T-helper 2 cell treated with Interferon-gamma antibody and Interleukin-4, amounts not matched to agents 5 μg/mL and 100 μg/mL, for 36 hours (primary cell): ENCODE measurements around the gene FERMT1.

Experiments used
- DNase-seq: peaks from one replicate; pipeline ENCODE4 v3.0.0; 2021; ENCODE audit warnings: low spot score
- H3K27ac Mint-ChIP-seq: one replicate; pipeline ENCODE4 v1.8.0; 2021; ENCODE audit warnings: mild to moderate bottlenecking, mixed read lengths
- H3K27me3 Mint-ChIP-seq: one replicate; pipeline ENCODE4 v1.8.0; 2021; ENCODE audit warnings: low read depth, mixed read lengths
- H3K36me3 Mint-ChIP-seq: one replicate; pipeline ENCODE4 v1.8.0; 2021; ENCODE audit warnings: low read depth, mixed read lengths
- H3K4me1 Mint-ChIP-seq: one replicate; pipeline ENCODE4 v1.8.0; 2021; ENCODE audit warnings: low read depth, mixed read lengths
- H3K4me3 Mint-ChIP-seq: one replicate; pipeline ENCODE4 v1.8.0; 2022; ENCODE audit warnings: mild to moderate bottlenecking, moderate library complexity, mixed read lengths
- H3K9me3 Mint-ChIP-seq: one replicate; pipeline ENCODE4 v1.8.0; 2021; ENCODE audit warnings: mixed read lengths

The FERMT1 gene

GRCh38 chr20:6103301-6103700 lies 19.5 kb downstream of the FERMT1 start:
- Mint-ChIP-seq H3K27me3 (peaks cover 2% of the 10 kb centered on the region), H3K9me3 (no peaks in the 10 kb centered on the region), H3K27ac (no peak overlapping the region)

GRCh38 chr20:6101346-6101745 lies 21.5 kb downstream of the FERMT1 start:
- Mint-ChIP-seq H3K27me3 (peaks cover 2% of the 10 kb centered on the region), H3K4me1 (no peaks in the 10 kb centered on the region), H3K9me3 (no peaks in the 10 kb centered on the region), H3K27ac (no peak overlapping the region), H3K4me3 (no peak overlapping the region), H3K36me3 (no peaks in the 10 kb centered on the region)
- no peak for DNase-seq

More at GRCh38 chr20:6103301-6103700, 19.5 kb downstream of the FERMT1 start:
- H3K36me3 Mint-ChIP-seq: no peaks in the 10 kb centered on the region
- no peaks in the 10 kb centered on the region for H3K4me1 Mint-ChIP-seq
- H3K4me3 Mint-ChIP-seq: no peak overlapping the region
- DNase-seq: no peak

GRCh38 chr20:6100246-6100645 lies 22.6 kb downstream of the FERMT1 start:
- no peaks in the 10 kb centered on the region for H3K36me3 Mint-ChIP-seq
- no peaks in the 10 kb centered on the region for H3K9me3 Mint-ChIP-seq
- no peak overlapping the region for H3K4me3 Mint-ChIP-seq
- H3K27me3 Mint-ChIP-seq: peaks cover 2% of the 10 kb centered on the region
- no peaks in the 10 kb centered on the region for H3K4me1 Mint-ChIP-seq
- H3K27ac Mint-ChIP-seq: no peak overlapping the region
- no peak for DNase-seq

- Mint-ChIP-seq H3K4me1 (no peaks in the 10 kb centered on the region), H3K9me3 (no peaks in the 10 kb centered on the region), H3K36me3 (no peaks in the 10 kb centered on the region), H3K4me3 (no peak overlapping the region), H3K27ac (no peak overlapping the region), H3K27me3 (peaks cover 2% of the 10 kb centered on the region)
- DNase-seq: no peak
Measured at GRCh38 chr20:6099819-6100218, 23.0 kb downstream of the FERMT1 start.

GRCh38 chr20:6095409-6095808 lies 27.4 kb downstream of the FERMT1 start:
- no peak for DNase-seq
- H3K4me1 Mint-ChIP-seq: no peaks in the 10 kb centered on the region
- no peaks in the 10 kb centered on the region for H3K36me3 Mint-ChIP-seq
- H3K27ac Mint-ChIP-seq: no peak overlapping the region
- H3K4me3 Mint-ChIP-seq: no peak overlapping the region
- H3K27me3 Mint-ChIP-seq: peaks cover 5% of the 10 kb centered on the region
- no peaks in the 10 kb centered on the region for H3K9me3 Mint-ChIP-seq

GRCh38 chr20:6094565-6094964 lies 28.3 kb downstream of the FERMT1 start:
- H3K27ac Mint-ChIP-seq: no peak overlapping the region
- H3K4me1 Mint-ChIP-seq: no peaks in the 10 kb centered on the region
- DNase-seq: no peak
- H3K4me3 Mint-ChIP-seq: no peak overlapping the region
- H3K9me3 Mint-ChIP-seq: no peaks in the 10 kb centered on the region
- no peaks in the 10 kb centered on the region for H3K36me3 Mint-ChIP-seq
- H3K27me3 Mint-ChIP-seq: peaks cover 5% of the 10 kb centered on the region

GRCh38 chr20:6094063-6094462 lies 28.8 kb downstream of the FERMT1 start:
- Mint-ChIP-seq H3K27ac (no peak overlapping the region), H3K4me1 (no peaks in the 10 kb centered on the region), H3K36me3 (no peaks in the 10 kb centered on the region), H3K9me3 (no peaks in the 10 kb centered on the region), H3K4me3 (no peak overlapping the region), H3K27me3 (peaks cover 3% of the 10 kb centered on the region)
- no peak for DNase-seq

- no peak for DNase-seq
- Mint-ChIP-seq H3K4me3 (no peak overlapping the region), H3K9me3 (peaks cover 3% of the 10 kb centered on the region), H3K4me1 (no peaks in the 10 kb centered on the region), H3K27me3 (peaks cover 3% of the 10 kb centered on the region), H3K36me3 (no peaks in the 10 kb centered on the region), H3K27ac (no peak overlapping the region)
Measured at GRCh38 chr20:6091661-6092060, 31.2 kb downstream of the FERMT1 start.

- Mint-ChIP-seq H3K9me3 (peaks cover 8% of the 10 kb centered on the region), H3K27ac (no peak overlapping the region), H3K4me3 (no peak overlapping the region), H3K27me3 (no peaks in the 10 kb centered on the region), H3K36me3 (no peaks in the 10 kb centered on the region), H3K4me1 (no peaks in the 10 kb centered on the region)
- DNase-seq: no peak
Measured at GRCh38 chr20:6086868-6087267, 36.0 kb downstream of the FERMT1 start.

- no peaks in the 10 kb centered on the region for H3K4me1 Mint-ChIP-seq
- peaks cover 8% of the 10 kb centered on the region for H3K9me3 Mint-ChIP-seq
- no peak overlapping the region for H3K4me3 Mint-ChIP-seq
- no peak for DNase-seq
- no peaks in the 10 kb centered on the region for H3K27me3 Mint-ChIP-seq
- no peak overlapping the region for H3K27ac Mint-ChIP-seq
- no peaks in the 10 kb centered on the region for H3K36me3 Mint-ChIP-seq
Measured at GRCh38 chr20:6083926-6084325, 38.9 kb downstream of the FERMT1 start.

- H3K4me1 Mint-ChIP-seq: no peaks in the 10 kb centered on the region
- H3K36me3 Mint-ChIP-seq: no peaks in the 10 kb centered on the region
- no peaks in the 10 kb centered on the region for H3K27me3 Mint-ChIP-seq
- no peak for DNase-seq
- peaks cover under 1% of the 10 kb centered on the region for H3K9me3 Mint-ChIP-seq
- H3K27ac Mint-ChIP-seq: no peak overlapping the region
- H3K4me3 Mint-ChIP-seq: no peak overlapping the region
Measured at GRCh38 chr20:6081236-6081635, 41.6 kb downstream of the FERMT1 start.

GRCh38 chr20:6079016-6079415 lies 43.8 kb downstream of the FERMT1 start:
- Mint-ChIP-seq H3K4me1 (peaks cover 1% of the 10 kb centered on the region), H3K36me3 (no peaks in the 10 kb centered on the region), H3K9me3 (no peaks in the 10 kb centered on the region), H3K27ac (no peak overlapping the region), H3K4me3 (no peak overlapping the region), H3K27me3 (peaks cover 3% of the 10 kb centered on the region)
- DNase-seq: no peak

- peaks cover 3% of the 10 kb centered on the region for H3K4me1 Mint-ChIP-seq
- peaks cover 4% of the 10 kb centered on the region for H3K27me3 Mint-ChIP-seq
- no peak for DNase-seq
- H3K36me3 Mint-ChIP-seq: no peaks in the 10 kb centered on the region
- H3K4me3 Mint-ChIP-seq: no peak overlapping the region
- no peaks in the 10 kb centered on the region for H3K9me3 Mint-ChIP-seq
- no peak overlapping the region for H3K27ac Mint-ChIP-seq
Measured at GRCh38 chr20:6075428-6076219, 47.2 kb downstream of the FERMT1 start.

GRCh38 chr20:6074784-6075183 lies 48.0 kb downstream of the FERMT1 start:
- DNase-seq: no peak
- Mint-ChIP-seq H3K36me3 (no peaks in the 10 kb centered on the region), H3K27me3 (peaks cover 4% of the 10 kb centered on the region), H3K4me1 (peaks cover 3% of the 10 kb centered on the region), H3K4me3 (no peak overlapping the region), H3K27ac (no peak overlapping the region), H3K9me3 (no peaks in the 10 kb centered on the region)

- H3K27ac Mint-ChIP-seq: no peak overlapping the region
Measured at GRCh38 chr20:6074145-6074561, 48.7 kb downstream of the FERMT1 start.

More at GRCh38 chr20:6074145-6074561, 48.7 kb downstream of the FERMT1 start:
- no peak overlapping the region for H3K4me3 Mint-ChIP-seq
- H3K4me1 Mint-ChIP-seq: peaks cover 3% of the 10 kb centered on the region
- no peaks in the 10 kb centered on the region for H3K36me3 Mint-ChIP-seq
- no peak for DNase-seq
- H3K27me3 Mint-ChIP-seq: peaks cover 7% of the 10 kb centered on the region
- no peaks in the 10 kb centered on the region for H3K9me3 Mint-ChIP-seq
